AG04450 (cell line): Measurements from ENCODE around the gene NACC1. TPM values are rescaled to one million over a fixed set of nuclear protein-coding genes. Genes with fewer than 3 reads are reported as not detected.

ENCODE experiments used
- CTCF ChIA-PET: fragments of 300-600, 350-600 bp; formaldehyde crosslinking; extraction: SDS; loops from one replicate; lab custom pipeline; 2022; ENCODE audit warnings: antibody characterized with exemption, inconsistent platforms; lab: Charles Lee
- POLR2A ChIA-PET: fragments of 350-600 bp; formaldehyde crosslinking; extraction: SDS; loops from one replicate; lab custom pipeline; 2021; ENCODE audit warnings: antibody characterized with exemption, inconsistent platforms; lab: Yijun Ruan, JAX
- DNase-seq: peaks from one replicate; pipeline ENCODE4 v3.0.0-alpha.2; 2011; ENCODE audit warnings: low read depth, low spot score
- H3K27ac ChIP-seq: one replicate; pipeline ENCODE4 v1.5.1; 2012; ENCODE audit warnings: low read depth, low read length, control low read depth
- H3K27me3 ChIP-seq: one replicate; pipeline ENCODE4 v1.6.0; 2012; ENCODE audit warnings: low read length; ENCODE audit not compliant: control insufficient read depth, insufficient read depth
- H3K4me3 ChIP-seq: 2 replicates; pipeline ENCODE4 v1.5.1; 2011; ENCODE audit warnings: mild to moderate bottlenecking, low read depth, low read length, control low read depth
- H3K9me3 ChIP-seq: 2 replicates; pipeline ENCODE4 v1.5.1; 2012; ENCODE audit warnings: low read length; ENCODE audit not compliant: control insufficient read depth, insufficient read depth
- polyA plus RNA-seq: library from polyadenylated mRNA; depleted of rRNA; stranded (reverse); fragments of >200 nt; gene quantifications from 2 replicates; pipeline ENCODE4 v1.2.3, GENCODE V29; 2011
- TF ChIP-seq, protein P1 (sequence below): IDR thresholded peaks from 2 replicates; pipeline ENCODE4 v1.5.1; 2011; ENCODE audit warnings: low read depth, low read length, control low read depth, inconsistent platforms

NACC1 gene
- polyA plus RNA-seq, 1 experiment: 43.4 TPM

- Histone ChIP-seq H3K27me3 (no peaks in the 10 kb centered on the region), H3K4me3 (no peak overlapping the region), H3K27ac (no peak overlapping the region), H3K9me3 (no peaks in the 10 kb centered on the region)
- ChIA-PET POLR2A (no interaction called here), CTCF (interaction anchor here (1.0 kb wide), 1 partner anchor 28 kb away, joined by 3 read pairs; no protein-coding TSS in a partner anchor)
- TF ChIP-seq, protein P1, sequence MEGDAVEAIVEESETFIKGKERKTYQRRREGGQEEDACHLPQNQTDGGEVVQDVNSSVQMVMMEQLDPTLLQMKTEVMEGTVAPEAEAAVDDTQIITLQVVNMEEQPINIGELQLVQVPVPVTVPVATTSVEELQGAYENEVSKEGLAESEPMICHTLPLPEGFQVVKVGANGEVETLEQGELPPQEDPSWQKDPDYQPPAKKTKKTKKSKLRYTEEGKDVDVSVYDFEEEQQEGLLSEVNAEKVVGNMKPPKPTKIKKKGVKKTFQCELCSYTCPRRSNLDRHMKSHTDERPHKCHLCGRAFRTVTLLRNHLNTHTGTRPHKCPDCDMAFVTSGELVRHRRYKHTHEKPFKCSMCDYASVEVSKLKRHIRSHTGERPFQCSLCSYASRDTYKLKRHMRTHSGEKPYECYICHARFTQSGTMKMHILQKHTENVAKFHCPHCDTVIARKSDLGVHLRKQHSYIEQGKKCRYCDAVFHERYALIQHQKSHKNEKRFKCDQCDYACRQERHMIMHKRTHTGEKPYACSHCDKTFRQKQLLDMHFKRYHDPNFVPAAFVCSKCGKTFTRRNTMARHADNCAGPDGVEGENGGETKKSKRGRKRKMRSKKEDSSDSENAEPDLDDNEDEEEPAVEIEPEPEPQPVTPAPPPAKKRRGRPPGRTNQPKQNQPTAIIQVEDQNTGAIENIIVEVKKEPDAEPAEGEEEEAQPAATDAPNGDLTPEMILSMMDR: no peak
- DNase-seq: no peak
Measured at GRCh38 chr19:13122275-13122878, 4.3 kb downstream of the NACC1 start.

- no peaks in the 10 kb centered on the region for H3K27me3 ChIP-seq
- POLR2A ChIA-PET: no interaction called here
- H3K4me3 ChIP-seq: no peak overlapping the region
- no peaks in the 10 kb centered on the region for H3K9me3 ChIP-seq
- no peak for DNase-seq
- TF ChIP-seq, protein P1: no peak
- CTCF ChIA-PET: interaction anchor here (1.0 to 1.7 kb wide), 2 partner anchors 29 to 158 kb away, joined by 3 to 5 read pairs; no protein-coding TSS in a partner anchor
- no peak overlapping the region for H3K27ac ChIP-seq
Measured at GRCh38 chr19:13122980-13123957, 5.2 kb downstream of the NACC1 start.

GRCh38 chr19:13127051-13127450 is 9.0 kb downstream of the NACC1 start:
- ChIA-PET POLR2A (interaction anchor here (0.6 kb wide), 1 partner anchor 11 kb away, joined by 4 read pairs; no protein-coding TSS in a partner anchor), CTCF (interaction anchor here (0.5 to 1.4 kb wide), 3 partner anchors 23 to 162 kb away, joined by 3 to 9 read pairs (median 4); partner anchors contain the start of genes IER2 and STX10)
- Histone ChIP-seq H3K9me3 (no peaks in the 10 kb centered on the region), H3K4me3 (no peak overlapping the region), H3K27ac (no peak overlapping the region), H3K27me3 (no peaks in the 10 kb centered on the region)
- TF ChIP-seq, protein P1: no peak
- no peak for DNase-seq

GRCh38 chr19:13127811-13128575 is 9.9 kb downstream of the NACC1 start:
- H3K9me3 ChIP-seq: no peaks in the 10 kb centered on the region
- TF ChIP-seq, protein P1: no peak
- ChIA-PET CTCF (interaction anchor here (0.5 to 1.4 kb wide), 3 partner anchors 22 to 163 kb away, joined by 3 to 9 read pairs (median 4); partner anchors contain the start of genes IER2 and STX10), POLR2A (no interaction called here)
- no peak overlapping the region for H3K4me3 ChIP-seq
- no peak overlapping the region for H3K27ac ChIP-seq
- no peaks in the 10 kb centered on the region for H3K27me3 ChIP-seq
- DNase-seq: no peak
